OCI-LY7 (cell line): ENCODE measurements around the gene HAAO. TPM values are rescaled to one million over a fixed set of nuclear protein-coding genes. Genes with fewer than 3 reads are reported as not detected.
"Not testable (repeated sequence)": the region's sequence is repeated elsewhere in the genome, so short reads cannot be mapped to it uniquely, and the experiment has no call there.

ENCODE experiments used
- BruUV-seq: library from RNA; stranded (reverse); fragments of 400-500 nt; replicated peaks from 2 replicates; lab custom pipeline; 2021; lab: Mats Ljungman, UMichigan
- CTCF ChIA-PET: fragments of 300-600 bp; sonication (Branson Sonifier 250); formaldehyde crosslinking; loops from one replicate; lab custom pipeline; 2022; ENCODE audit warnings: antibody characterized with exemption; ENCODE audit not compliant: unreplicated experiment; lab: Charles Lee
- POLR2A ChIA-PET: fragments of 300-600 bp; sonication (Branson Sonifier 250); formaldehyde crosslinking; loops from one replicate; lab custom pipeline; 2022; ENCODE audit warnings: antibody characterized with exemption; lab: Charles Lee
- DNase-seq: peaks from one replicate; pipeline ENCODE4 v3.0.0-alpha.2; 2015; ENCODE audit warnings: low spot score
- H2AFZ ChIP-seq: fragments of 200-600 bp; sonication (generic), shearing (Covaris generic); 2 replicates; pipeline ENCODE4 v1.6.1; 2014; ENCODE audit warnings: mild to moderate bottlenecking, antibody characterized with exemption, low read length, moderate library complexity
- H3K27ac ChIP-seq: fragments of 200-600 bp; sonication (generic); 2 replicates; pipeline ENCODE4 v1.5.1; 2014; ENCODE audit warnings: mixed run types, low read depth, mild to moderate bottlenecking, moderate library complexity, low read length, inconsistent platforms; ENCODE audit not compliant: poor library complexity, severe bottlenecking
- H3K36me3 ChIP-seq: fragments of 200-600 bp; sonication (generic); 2 replicates; pipeline ENCODE4 v1.6.1; 2014; ENCODE audit warnings: mild to moderate bottlenecking, antibody characterized with exemption, low read length, moderate library complexity, mixed read lengths; ENCODE audit not compliant: insufficient read depth
- H3K4me1 ChIP-seq: fragments of 200-600 bp; sonication (generic); 2 replicates; pipeline ENCODE4 v1.5.1; 2014; ENCODE audit warnings: mild to moderate bottlenecking, low read length; ENCODE audit not compliant: insufficient read depth, poor library complexity, severe bottlenecking
- H3K4me2 ChIP-seq: fragments of 200-600 bp; sonication (generic); 2 replicates; pipeline ENCODE4 v1.6.1; 2014; ENCODE audit warnings: mild to moderate bottlenecking, low read length
- H3K4me3 ChIP-seq: fragments of 200-600 bp; sonication (generic); 2 replicates; pipeline ENCODE4 v1.5.1; 2014; ENCODE audit warnings: mild to moderate bottlenecking, low read depth, low read length; ENCODE audit not compliant: poor library complexity, severe bottlenecking
- H3K79me2 ChIP-seq: fragments of 200-600 bp; sonication (generic); 2 replicates; pipeline ENCODE4 v1.6.1; 2016; ENCODE audit warnings: low read depth, mild to moderate bottlenecking, low read length, moderate library complexity, mixed read lengths; ENCODE audit not compliant: insufficient read depth
- H3K9me2 ChIP-seq: fragments of 200-600 bp; sonication (generic); 2 replicates; pipeline ENCODE4 v1.6.1; 2016; ENCODE audit warnings: mild to moderate bottlenecking, low read length, mixed read lengths; ENCODE audit not compliant: insufficient read depth
- H3K9me3 ChIP-seq: fragments of 200-600 bp; sonication (generic); 2 replicates; pipeline ENCODE4 v1.6.1; 2014; ENCODE audit warnings: mild to moderate bottlenecking, mixed run types, low read length, mixed read lengths
- H4K20me1 ChIP-seq: fragments of 200-600 bp; sonication (generic); 2 replicates; pipeline ENCODE4 v1.6.1; 2014; ENCODE audit warnings: mild to moderate bottlenecking, antibody characterized with exemption, low read length, moderate library complexity, mixed read lengths; ENCODE audit not compliant: insufficient read depth
- EZH2phosphoT487 ChIP-seq: fragments of 200-600 bp; sonication (generic); IDR thresholded peaks from 2 replicates; pipeline ENCODE4 v1.6.1; 2018; ENCODE audit warnings: low read depth, borderline replicate concordance, mild to moderate bottlenecking, mixed run types, antibody characterized with exemption, low read length, moderate library complexity, mixed read lengths
- intact Hi-C: fragments of 100-400 bp; cut with micrococcal nuclease; formaldehyde crosslinking; loops from one replicate; pipeline ENCODE4 v1.10.0; 2022; ENCODE audit not compliant: unreplicated experiment
- total RNA-seq, 2 experiments: library from RNA; depleted of rRNA in 1 of 2; stranded (reverse); fragments of >200 nt in 1 of 2; shearing (Covaris generic) in 1 of 2; gene quantifications; 2 replicates each; pipeline ENCODE4 v1.2.3, GENCODE V29; 2014 to 2022
- TF ChIP-seq, protein P1 (sequence below): fragments of 200-600 bp; sonication (generic); conservative IDR thresholded peaks from 2 replicates; pipeline ENCODE4 v1.5.1; 2014; ENCODE audit warnings: mild to moderate bottlenecking, antibody characterized with exemption, low read length, moderate library complexity, mixed read lengths

The HAAO gene
- total RNA-seq, 2 experiments from 2014 or later: not detected

GRCh38 chr2:42835577-42836371 lies 43.4 kb upstream of the HAAO start:
- Histone ChIP-seq H3K9me3 (no peaks in the 10 kb centered on the region), H3K36me3 (no peaks in the 10 kb centered on the region), H2AFZ (no peak overlapping the region), H3K9me2 (no peaks in the 10 kb centered on the region), H4K20me1 (no peaks in the 10 kb centered on the region), H3K79me2 (no peaks in the 10 kb centered on the region), H3K4me3 (no peak overlapping the region), H3K4me1 (no peaks in the 10 kb centered on the region), H3K4me2 (no peak overlapping the region), H3K27ac (no peak overlapping the region)
- no peak for DNase-seq
- intact Hi-C loops: no loop called here
- CTCF ChIA-PET: no interaction called here
- no peak for TF ChIP-seq EZH2phosphoT487
- TF ChIP-seq, protein P1, sequence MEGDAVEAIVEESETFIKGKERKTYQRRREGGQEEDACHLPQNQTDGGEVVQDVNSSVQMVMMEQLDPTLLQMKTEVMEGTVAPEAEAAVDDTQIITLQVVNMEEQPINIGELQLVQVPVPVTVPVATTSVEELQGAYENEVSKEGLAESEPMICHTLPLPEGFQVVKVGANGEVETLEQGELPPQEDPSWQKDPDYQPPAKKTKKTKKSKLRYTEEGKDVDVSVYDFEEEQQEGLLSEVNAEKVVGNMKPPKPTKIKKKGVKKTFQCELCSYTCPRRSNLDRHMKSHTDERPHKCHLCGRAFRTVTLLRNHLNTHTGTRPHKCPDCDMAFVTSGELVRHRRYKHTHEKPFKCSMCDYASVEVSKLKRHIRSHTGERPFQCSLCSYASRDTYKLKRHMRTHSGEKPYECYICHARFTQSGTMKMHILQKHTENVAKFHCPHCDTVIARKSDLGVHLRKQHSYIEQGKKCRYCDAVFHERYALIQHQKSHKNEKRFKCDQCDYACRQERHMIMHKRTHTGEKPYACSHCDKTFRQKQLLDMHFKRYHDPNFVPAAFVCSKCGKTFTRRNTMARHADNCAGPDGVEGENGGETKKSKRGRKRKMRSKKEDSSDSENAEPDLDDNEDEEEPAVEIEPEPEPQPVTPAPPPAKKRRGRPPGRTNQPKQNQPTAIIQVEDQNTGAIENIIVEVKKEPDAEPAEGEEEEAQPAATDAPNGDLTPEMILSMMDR: no peak
- BruUV-seq: no TSS peak
- POLR2A ChIA-PET: interaction anchor here (0.6 kb wide), 1 partner anchor 111 kb away, joined by 4 read pairs; no protein-coding TSS in a partner anchor

DNA sequence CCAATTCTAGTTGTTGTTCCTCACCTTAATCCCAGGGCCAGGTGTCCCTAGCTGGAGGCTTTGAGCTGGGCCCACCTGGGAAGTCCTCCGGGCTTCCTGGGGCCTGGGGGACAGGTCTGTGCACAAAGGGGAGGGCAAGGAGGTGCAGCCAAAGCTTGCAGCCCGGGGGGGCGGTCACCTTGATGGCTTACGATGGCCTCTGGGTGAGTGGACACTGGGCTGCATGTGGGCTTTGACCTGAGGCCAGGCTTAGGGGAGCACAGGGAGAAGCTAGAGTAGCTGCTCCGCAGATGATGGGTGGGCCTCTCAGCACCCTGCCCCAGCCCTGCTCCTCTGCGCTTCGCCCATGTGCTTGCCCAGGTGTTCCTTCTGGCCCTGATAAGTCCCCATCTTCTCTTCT lies 41.8 kb upstream of the HAAO start:
- Histone ChIP-seq H3K4me2 (no peak overlapping the region), H3K4me3 (no peak overlapping the region), H2AFZ (no peak overlapping the region), H4K20me1 (no peaks in the 10 kb centered on the region), H3K9me2 (no peaks in the 10 kb centered on the region), H3K9me3 (no peaks in the 10 kb centered on the region), H3K4me1 (no peaks in the 10 kb centered on the region), H3K36me3 (no peaks in the 10 kb centered on the region), H3K27ac (no peak overlapping the region), H3K79me2 (no peaks in the 10 kb centered on the region)
- BruUV-seq: no TSS peak
- ChIA-PET CTCF (no interaction called here), POLR2A (no interaction called here)
- no peak for TF ChIP-seq EZH2phosphoT487
- TF ChIP-seq, protein P1: no peak
- intact Hi-C loops: no loop called here
- DNase-seq: no peak

GRCh38 chr2:42832289-42832634 lies 39.9 kb upstream of the HAAO start:
- DNase-seq: no peak
- TF ChIP-seq EZH2phosphoT487: no peak
- TF ChIP-seq, protein P1: no peak
- ChIA-PET CTCF (no interaction called here), POLR2A (no interaction called here)
- no peaks in the 10 kb centered on the region for H3K4me1 ChIP-seq
- H3K4me2 ChIP-seq: no peak overlapping the region
- no TSS peak for BruUV-seq
- no peaks in the 10 kb centered on the region for H3K9me3 ChIP-seq
- no peak overlapping the region for H3K4me3 ChIP-seq
- H2AFZ ChIP-seq: no peak overlapping the region
- no peak overlapping the region for H3K27ac ChIP-seq
- H3K79me2 ChIP-seq: no peaks in the 10 kb centered on the region
- intact Hi-C loops: no loop called here
- H3K9me2 ChIP-seq: no peaks in the 10 kb centered on the region
- no peaks in the 10 kb centered on the region for H4K20me1 ChIP-seq
- H3K36me3 ChIP-seq: no peaks in the 10 kb centered on the region

DNA sequence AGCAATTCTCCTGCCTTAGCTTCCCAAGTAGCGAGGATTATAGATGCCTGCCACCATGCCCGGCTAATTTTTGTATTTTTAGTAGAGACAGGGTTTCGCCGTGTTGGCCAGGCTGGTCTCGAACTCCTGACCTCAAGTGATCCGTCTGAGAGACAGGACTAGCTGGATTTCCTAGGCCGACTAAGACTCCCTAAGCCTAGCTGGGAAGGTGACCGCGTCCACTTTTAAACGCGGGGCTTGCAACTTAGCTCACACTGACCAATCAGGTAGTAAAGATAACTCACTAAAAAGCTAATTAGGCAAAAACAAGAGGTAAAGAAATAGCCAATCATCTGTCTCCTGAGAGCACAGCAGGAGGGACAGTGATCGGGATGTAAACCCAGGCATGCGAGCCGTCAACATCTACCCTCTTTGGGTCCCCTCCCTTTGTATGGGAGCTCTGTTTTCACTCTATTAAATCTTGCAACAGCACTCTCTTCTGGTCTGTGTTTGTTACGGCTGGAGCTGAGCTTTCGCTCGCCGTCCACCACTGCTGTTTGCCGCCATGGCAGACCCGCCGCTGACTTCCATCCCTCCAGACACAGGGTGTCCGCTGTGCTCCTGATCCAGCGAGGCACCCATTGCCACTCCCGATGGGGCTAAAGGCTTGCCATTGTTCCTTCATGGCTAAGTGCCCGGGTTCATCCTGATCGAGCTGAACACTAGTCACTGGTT lies 39.3 kb upstream of the HAAO start:
- H3K9me2 ChIP-seq, H3K36me3 ChIP-seq, CTCF ChIA-PET, H2AFZ ChIP-seq, H3K9me3 ChIP-seq, BruUV-seq, DNase-seq, H3K4me1 ChIP-seq, intact Hi-C loops, H4K20me1 ChIP-seq, H3K4me3 ChIP-seq, H3K79me2 ChIP-seq, H3K27ac ChIP-seq, H3K4me2 ChIP-seq: not testable (repeated sequence)
- POLR2A ChIA-PET: interaction anchor here (0.6 to 1.1 kb wide), 2 partner anchors 10 to 140 kb away, joined by 3 read pairs; no protein-coding TSS in a partner anchor
